ENCODE results near the gene C1GALT1C1L. TPM values are rescaled to one million over a fixed set of nuclear protein-coding genes. Genes with fewer than 3 reads are reported as not detected.

C1GALT1C1L gene
- total RNA-seq, 1 experiment from 2014 or later: 0.54 TPM

DNA sequence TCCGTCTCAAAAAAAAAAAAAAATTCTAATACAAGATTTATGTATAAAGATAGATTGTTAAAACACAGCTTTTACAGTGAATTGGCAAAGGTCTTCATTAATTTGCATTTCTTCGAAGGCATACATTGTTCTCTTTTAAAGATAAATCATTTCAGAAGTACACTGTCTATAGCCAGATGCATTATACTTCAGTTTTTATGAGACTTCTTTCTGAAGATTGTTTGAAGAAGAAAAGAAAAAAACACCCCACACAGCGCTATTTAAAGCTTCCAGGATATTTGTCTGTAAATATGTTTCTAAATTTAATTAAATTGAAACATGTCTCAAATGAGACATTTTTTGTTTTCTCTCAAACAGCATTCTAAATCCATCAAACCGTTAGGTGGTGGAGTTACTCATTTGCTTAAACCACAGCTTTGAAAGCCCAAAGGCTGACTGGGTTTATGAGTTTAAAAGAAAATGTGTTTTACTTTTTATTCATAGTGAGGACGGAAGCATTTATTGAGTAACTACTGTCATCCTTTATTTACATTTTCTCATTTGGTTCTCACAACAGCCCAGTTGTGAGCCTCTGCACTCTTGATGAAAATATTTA, 42.4 kb upstream of the C1GALT1C1L start:
- no peaks in the 10 kb centered on the region for H3K27me3 ChIP-seq (ENCODE audit: control insufficient read depth, insufficient read depth, low read length)
- no peak overlapping the region for H3K4me3 ChIP-seq (ENCODE audit: low read depth in 2 of 2, low read length in 2 of 2)
- no TSS peak for BruUV-seq (replicated peaks)
- intact Hi-C loops (cut with micrococcal nuclease; ENCODE audit: unreplicated experiment) (no loop called here), in situ Hi-C loops (cut with HindIII; ENCODE audit: low pct_unique_long_range_greater_than_20kb, low sequenced_read_pairs) (no loop called here)
- H3K36me3 ChIP-seq (ENCODE audit: control insufficient read depth, insufficient read depth, low read length): no peaks in the 10 kb centered on the region
- no peaks in the 10 kb centered on the region for H3K4me1 ChIP-seq (ENCODE audit: control insufficient read depth, insufficient read depth, low read length)
- H3K27ac ChIP-seq (ENCODE audit: low read length): no peak overlapping the region
- DNase-seq (ENCODE audit: low read depth, low spot score) (no peak), ATAC-seq (no peak)
- ChIA-PET POLR2A (no interaction called here), CTCF (no interaction called here)
- no peaks in the 10 kb centered on the region for H3K9me3 ChIP-seq (ENCODE audit: control insufficient read depth, insufficient read depth, low read depth, low read length)
- no peak for TF ChIP-seq CTCF (IDR thresholded peaks at IDR 0.05)
- no peak for TF ChIP-seq POLR2AphosphoS5 (IDR thresholded peaks at IDR 0.05; ENCODE audit: low read depth, low read length)
- no peak for TF ChIP-seq TCF7L2 (IDR thresholded peaks at IDR 0.05; ENCODE audit: low read depth, low read length)
- TF ChIP-seq, protein P1, sequence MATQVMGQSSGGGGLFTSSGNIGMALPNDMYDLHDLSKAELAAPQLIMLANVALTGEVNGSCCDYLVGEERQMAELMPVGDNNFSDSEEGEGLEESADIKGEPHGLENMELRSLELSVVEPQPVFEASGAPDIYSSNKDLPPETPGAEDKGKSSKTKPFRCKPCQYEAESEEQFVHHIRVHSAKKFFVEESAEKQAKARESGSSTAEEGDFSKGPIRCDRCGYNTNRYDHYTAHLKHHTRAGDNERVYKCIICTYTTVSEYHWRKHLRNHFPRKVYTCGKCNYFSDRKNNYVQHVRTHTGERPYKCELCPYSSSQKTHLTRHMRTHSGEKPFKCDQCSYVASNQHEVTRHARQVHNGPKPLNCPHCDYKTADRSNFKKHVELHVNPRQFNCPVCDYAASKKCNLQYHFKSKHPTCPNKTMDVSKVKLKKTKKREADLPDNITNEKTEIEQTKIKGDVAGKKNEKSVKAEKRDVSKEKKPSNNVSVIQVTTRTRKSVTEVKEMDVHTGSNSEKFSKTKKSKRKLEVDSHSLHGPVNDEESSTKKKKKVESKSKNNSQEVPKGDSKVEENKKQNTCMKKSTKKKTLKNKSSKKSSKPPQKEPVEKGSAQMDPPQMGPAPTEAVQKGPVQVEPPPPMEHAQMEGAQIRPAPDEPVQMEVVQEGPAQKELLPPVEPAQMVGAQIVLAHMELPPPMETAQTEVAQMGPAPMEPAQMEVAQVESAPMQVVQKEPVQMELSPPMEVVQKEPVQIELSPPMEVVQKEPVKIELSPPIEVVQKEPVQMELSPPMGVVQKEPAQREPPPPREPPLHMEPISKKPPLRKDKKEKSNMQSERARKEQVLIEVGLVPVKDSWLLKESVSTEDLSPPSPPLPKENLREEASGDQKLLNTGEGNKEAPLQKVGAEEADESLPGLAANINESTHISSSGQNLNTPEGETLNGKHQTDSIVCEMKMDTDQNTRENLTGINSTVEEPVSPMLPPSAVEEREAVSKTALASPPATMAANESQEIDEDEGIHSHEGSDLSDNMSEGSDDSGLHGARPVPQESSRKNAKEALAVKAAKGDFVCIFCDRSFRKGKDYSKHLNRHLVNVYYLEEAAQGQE (IDR thresholded peaks at IDR 0.05; ENCODE audit: insufficient read depth in 1 of 2, low read depth in 2 of 2, low read length in 1 of 2): no peak
- no peak for TF ChIP-seq SIN3A (IDR thresholded peaks at IDR 0.05; ENCODE audit: borderline replicate concordance, insufficient read depth, low read depth, low read length)

DNA sequence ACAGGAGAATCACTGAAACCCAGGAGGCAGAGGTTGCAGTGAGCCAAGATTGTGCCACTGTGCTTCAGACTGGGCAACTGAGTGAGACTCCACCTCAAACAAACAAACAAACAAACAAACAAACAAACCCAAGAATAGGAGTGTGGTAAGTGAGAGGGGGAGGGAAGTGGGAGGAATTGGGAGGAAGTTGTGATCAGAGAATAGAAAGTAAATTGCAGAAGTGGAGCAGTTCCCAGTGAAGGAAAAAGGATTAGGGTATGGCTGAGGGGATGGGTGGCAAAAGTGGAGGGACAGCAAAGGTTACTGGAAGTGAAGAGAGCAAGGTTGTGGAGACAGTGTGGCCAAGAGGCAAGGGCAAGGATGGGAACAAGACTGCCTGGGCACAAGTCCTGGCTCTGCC, 41.1 kb upstream of the C1GALT1C1L start:
- no peaks in the 10 kb centered on the region for H3K9me3 ChIP-seq (ENCODE audit: control insufficient read depth, insufficient read depth, low read depth, low read length)
- no peak for TF ChIP-seq CTCF (IDR thresholded peaks at IDR 0.05)
- no peak for TF ChIP-seq POLR2AphosphoS5 (IDR thresholded peaks at IDR 0.05; ENCODE audit: low read depth, low read length)
- TF ChIP-seq, protein P1 (IDR thresholded peaks at IDR 0.05; ENCODE audit: insufficient read depth in 1 of 2, low read depth in 2 of 2, low read length in 1 of 2): no peak
- no peak for TF ChIP-seq TCF7L2 (IDR thresholded peaks at IDR 0.05; ENCODE audit: low read depth, low read length)
- TF ChIP-seq SIN3A (IDR thresholded peaks at IDR 0.05; ENCODE audit: borderline replicate concordance, insufficient read depth, low read depth, low read length): no peak
- no peaks in the 10 kb centered on the region for H3K27me3 ChIP-seq (ENCODE audit: control insufficient read depth, insufficient read depth, low read length)
- DNase-seq (ENCODE audit: low read depth, low spot score): no peak
- BruUV-seq (replicated peaks): no TSS peak
- POLR2A ChIA-PET: no interaction called here
- no peak for ATAC-seq
- peaks cover 7% of the 10 kb centered on the region; the same call in 1 of the 2 replicates for H3K36me3 ChIP-seq (ENCODE audit: control insufficient read depth, insufficient read depth, low read length)
- CTCF ChIA-PET: no interaction called here
- in situ Hi-C loops (cut with HindIII; ENCODE audit: low pct_unique_long_range_greater_than_20kb, low sequenced_read_pairs) (no loop called here), intact Hi-C loops (cut with micrococcal nuclease; ENCODE audit: unreplicated experiment) (no loop called here)
- H3K27ac ChIP-seq (ENCODE audit: low read length): no peak overlapping the region
- no peak overlapping the region for H3K4me3 ChIP-seq (ENCODE audit: low read depth in 2 of 2, low read length in 2 of 2)
- H3K4me1 ChIP-seq (ENCODE audit: control insufficient read depth, insufficient read depth, low read length): no peaks in the 10 kb centered on the region

Measured in Panc1 (cell line).